HG02840 (cell line): ENCODE results near the gene C10orf120.

ENCODE experiments used
- ATAC-seq: cut with Tn5 transposase; IDR thresholded peaks from one replicate; pipeline ENCODE4 v1.9.1; 2021; ENCODE audit warnings: mild to moderate bottlenecking, moderate library complexity, moderate number of reproducible peaks; ENCODE audit not compliant: unreplicated experiment, low FRiP score

C10orf120 gene

GRCh38 chr10:122699796-122700455, at the start of gene C10orf120:
C10orf120 (minus strand) TSS chr10:122699846; CDS start chr10:122699790, 56 bp downstream.
- no peak for ATAC-seq

DNA sequence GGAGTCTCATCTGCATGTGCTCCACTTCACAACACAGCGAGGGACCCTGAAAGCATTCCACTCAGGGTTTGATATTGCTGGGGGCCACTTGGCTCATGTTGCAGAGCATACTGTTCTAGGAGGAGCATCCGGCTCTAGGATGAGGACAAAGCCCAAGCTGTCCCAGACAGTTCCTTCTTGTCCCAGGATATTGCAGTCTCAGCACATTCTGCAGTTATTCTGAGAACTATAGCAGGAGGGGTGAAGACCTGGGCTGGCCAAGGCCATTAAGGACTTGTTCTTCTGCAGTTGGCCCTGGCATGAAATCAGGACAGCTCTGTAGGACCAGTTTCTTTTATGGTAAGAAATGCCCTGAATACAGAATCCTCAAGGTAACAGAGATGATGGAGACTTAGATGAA, 48.9 kb upstream of the C10orf120 start:
- no peak for ATAC-seq

- no peak for ATAC-seq
Observed at GRCh38 chr10:122746408-122746807, 46.8 kb upstream of the C10orf120 start.

GRCh38 chr10:122744257-122744656, 44.6 kb upstream of the C10orf120 start:
- no peak for ATAC-seq

DNA sequence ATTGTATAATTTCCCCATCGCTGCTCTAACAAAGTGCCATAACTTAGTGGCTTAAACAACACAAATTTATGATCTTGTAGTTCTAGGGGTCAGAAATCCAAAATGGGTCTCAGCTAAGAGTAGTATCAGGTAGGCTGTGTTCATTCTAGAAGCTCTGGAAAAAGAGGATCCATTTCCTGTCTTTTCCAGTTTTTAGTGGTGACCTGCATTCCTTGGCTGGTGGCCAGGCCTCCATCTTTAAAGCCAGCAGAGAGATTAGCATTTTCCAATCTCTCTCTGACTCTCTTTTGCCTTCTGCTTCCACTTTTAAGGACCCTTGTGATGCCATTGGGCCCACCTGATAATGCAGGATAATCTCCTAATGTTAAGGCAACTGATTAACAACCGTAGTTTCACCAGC, 41.0 kb upstream of the C10orf120 start:
- no peak for ATAC-seq

DNA sequence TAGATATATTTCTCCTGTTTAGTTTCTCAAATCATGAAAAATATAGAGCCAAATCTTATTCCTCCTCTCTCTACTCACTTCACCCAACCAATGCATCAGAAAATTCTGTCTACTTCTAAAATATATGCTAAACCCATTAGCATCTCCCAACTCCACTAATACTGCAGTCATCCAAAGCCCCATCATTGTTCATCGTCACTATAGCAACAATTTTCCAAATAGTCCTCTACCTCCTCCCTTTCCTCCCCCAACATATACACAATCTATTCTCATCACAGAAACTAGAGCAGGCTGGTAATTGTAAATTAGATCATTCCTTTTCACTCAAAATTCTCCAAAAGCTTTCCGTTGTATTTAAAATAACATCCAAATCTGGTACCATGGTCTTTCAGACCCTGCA, 38.4 kb upstream of the C10orf120 start:
- ATAC-seq, result no peak

GRCh38 chr10:122733931-122734665, 34.5 kb upstream of the C10orf120 start:
- no peak for ATAC-seq

DNA sequence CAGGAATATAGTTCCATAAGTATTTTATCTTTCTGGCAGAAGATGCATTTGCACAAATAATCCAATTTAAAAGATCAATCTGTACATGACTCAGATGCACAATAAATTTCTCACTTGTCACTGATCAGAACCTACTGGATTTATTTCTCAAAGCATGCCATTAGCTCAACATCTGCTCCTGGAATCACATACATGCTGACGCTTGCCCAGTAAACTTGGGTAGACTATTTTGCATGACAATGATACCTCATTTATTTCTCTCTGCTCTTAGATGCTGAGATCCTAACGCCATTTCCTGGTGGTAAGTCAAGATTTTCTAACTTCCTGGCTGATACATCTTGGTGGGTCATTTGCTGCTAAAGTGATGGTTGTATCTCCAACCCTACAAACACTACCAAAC, 33.8 kb upstream of the C10orf120 start:
- no peak for ATAC-seq

- no peak for ATAC-seq
Observed at GRCh38 chr10:122730238-122730637, 30.6 kb upstream of the C10orf120 start.

GRCh38 chr10:122729126-122729525, 29.5 kb upstream of the C10orf120 start:
- no peak for ATAC-seq

DNA sequence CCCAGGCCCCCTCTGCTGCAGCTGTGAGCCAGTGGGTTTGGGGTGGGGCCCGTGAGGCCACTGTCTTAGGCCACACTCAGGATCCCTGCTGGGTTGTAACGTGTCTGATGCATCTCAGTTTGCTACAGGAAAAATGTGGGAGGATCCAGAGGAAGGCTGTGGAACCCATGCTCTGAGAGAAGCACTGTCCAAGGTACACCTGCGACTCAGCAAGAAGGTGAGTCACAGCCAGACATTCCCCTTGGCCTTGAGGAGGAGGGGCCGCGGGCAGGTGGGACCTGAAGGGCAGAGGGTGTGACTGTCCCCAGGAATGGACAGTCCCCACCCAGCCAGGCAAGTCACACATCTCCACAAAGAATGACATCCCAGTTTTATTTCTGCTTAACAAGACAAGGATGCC, 27.8 kb upstream of the C10orf120 start:
- no peak for ATAC-seq

DNA sequence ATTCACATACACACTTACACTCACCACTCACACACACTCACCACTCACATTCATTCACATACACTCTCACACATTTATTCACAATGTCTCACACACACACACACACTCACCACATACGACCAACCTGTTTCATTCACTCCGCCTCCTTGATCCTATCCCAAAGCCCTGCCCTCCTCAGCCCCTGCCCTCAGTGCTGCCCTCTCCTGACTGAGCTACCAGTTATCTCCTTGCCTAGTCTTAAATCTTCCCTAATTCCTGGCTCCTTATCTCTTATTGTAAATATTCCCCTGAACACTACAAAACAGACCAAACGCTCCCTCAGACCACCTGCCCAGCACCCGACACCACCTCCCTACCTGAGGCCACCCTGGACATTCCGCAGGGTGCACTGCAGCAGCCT, 26.1 kb upstream of the C10orf120 start:
- no peak for ATAC-seq

- ATAC-seq, result no peak
Observed at GRCh38 chr10:122725006-122725405, 25.4 kb upstream of the C10orf120 start.

GRCh38 chr10:122721111-122721510, 21.5 kb upstream of the C10orf120 start:
- ATAC-seq, result no peak

DNA sequence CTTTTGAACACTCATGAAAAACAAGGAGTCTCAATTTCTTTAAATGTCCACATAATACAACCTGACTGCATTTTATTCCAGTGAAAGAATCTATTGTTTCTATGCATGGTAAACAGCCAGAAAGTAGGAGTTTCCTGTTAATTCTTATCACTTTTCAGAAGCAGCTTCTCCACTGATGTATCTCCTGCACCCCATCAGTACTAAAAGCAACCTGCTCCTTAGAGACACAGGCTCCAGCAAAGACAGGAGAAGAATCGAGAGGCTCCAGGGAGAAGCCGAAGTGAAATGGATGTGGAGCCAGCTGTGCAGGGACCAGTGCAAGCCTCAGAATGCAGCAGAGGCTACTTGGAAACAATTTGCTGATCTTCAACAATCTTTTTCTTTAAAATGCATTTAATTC, 16.4 kb upstream of the C10orf120 start:
- ATAC-seq, result no peak

GRCh38 chr10:122715576-122715975, 15.9 kb upstream of the C10orf120 start:
- ATAC-seq, result no peak

- ATAC-seq, result no peak
Observed at GRCh38 chr10:122713091-122713885, 13.6 kb upstream of the C10orf120 start.

DNA sequence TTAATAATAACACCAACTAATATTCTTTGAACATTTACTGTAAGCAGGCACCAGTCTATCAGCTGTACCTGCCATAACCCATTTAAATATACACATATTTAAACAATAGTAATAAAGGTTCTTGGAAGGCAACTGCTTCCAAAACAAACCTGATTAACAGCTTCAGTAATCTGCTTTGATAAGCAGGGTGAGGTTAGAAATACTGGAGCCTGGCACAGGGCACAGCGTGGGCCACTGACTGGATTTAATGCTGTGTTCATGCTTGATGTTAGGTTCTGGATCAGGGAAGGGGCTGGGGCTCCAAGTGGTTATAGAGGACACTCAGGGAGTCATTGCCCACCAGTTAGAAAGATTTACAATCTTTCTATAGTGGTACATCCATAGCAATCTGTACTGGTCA, 10.9 kb upstream of the C10orf120 start:
- ATAC-seq, result no peak

- no peak for ATAC-seq
Observed at GRCh38 chr10:122709971-122710370, 10.3 kb upstream of the C10orf120 start.

DNA sequence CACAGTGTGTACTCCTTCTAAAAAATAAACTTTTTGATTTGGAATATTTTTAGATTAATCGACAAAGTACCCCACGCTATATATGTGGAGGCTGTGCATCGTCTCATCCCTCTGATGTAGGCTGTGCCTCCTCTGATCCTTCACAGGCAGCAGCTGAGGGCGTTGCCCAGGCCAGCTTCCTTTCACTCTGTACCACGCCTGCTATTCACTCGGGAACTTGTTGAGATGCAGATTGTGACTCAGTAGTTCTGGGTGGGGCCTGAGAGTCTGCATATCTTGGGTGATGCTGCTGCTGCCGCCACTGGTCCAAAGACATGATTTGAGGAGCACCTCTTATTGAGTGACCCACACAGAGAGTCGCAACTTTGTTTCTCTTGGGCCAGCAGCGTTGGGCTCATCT, 7.9 kb upstream of the C10orf120 start:
- ATAC-seq, result no peak

- no peak for ATAC-seq
Observed at GRCh38 chr10:122706947-122707346, 7.3 kb upstream of the C10orf120 start.
